Right renal pelvis (tissue), 4 donors: ENCODE results near the gene GLG1. TPM values are rescaled to one million over a fixed set of nuclear protein-coding genes. Genes with fewer than 3 reads are reported as not detected.
"Not testable (repeated sequence)": the region's sequence is repeated elsewhere in the genome, so short reads cannot be mapped to it uniquely, and the experiment has no call there.

Source experiments
- DNase-seq, 4 donors: peaks; one replicate each; pipeline ENCODE4 v3.0.0-alpha.2; 2013; ENCODE audit warnings: low read depth in 4 of 4, low spot score in 3 of 4, missing footprints in 1 of 4
- polyA plus RNA-seq, 4 donors: library from polyadenylated mRNA; unstranded; fragments of 120-200 nt; gene quantifications; one replicate each; pipeline ENCODE4 v1.2.1, GENCODE V29; 2013; ENCODE audit not compliant: insufficient read length in 4 of 4

GLG1 gene
- polyA plus RNA-seq, 4 donors, result 155 to 169 (median 160) TPM

GRCh38 chr16:74451951-74452758 lies 154.8 kb downstream of the GLG1 start:
- DNase-seq, result no peak

- no peak for DNase-seq
Observed at GRCh38 chr16:74450967-74451760, 155.8 kb downstream of the GLG1 start.

GRCh38 chr16:74450236-74450635 lies 156.7 kb downstream of the GLG1 start:
- no peak for DNase-seq

- no peak for DNase-seq
Observed at GRCh38 chr16:74449470-74449869, 157.4 kb downstream of the GLG1 start.

GRCh38 chr16:74448990-74449389 lies 157.9 kb downstream of the GLG1 start:
- no peak for DNase-seq

- DNase-seq, result no peak
Observed at GRCh38 chr16:74447578-74447977, 159.3 kb downstream of the GLG1 start.

- DNase-seq, result no peak
Observed at GRCh38 chr16:74446866-74447265, 160.0 kb downstream of the GLG1 start.

GRCh38 chr16:74443624-74444346 lies 163.1 kb downstream of the GLG1 start:
- DNase-seq, result not testable (repeated sequence)

GRCh38 chr16:74439685-74440084 lies 167.2 kb downstream of the GLG1 start:
- no peak for DNase-seq

- DNase-seq, result no peak
Observed at GRCh38 chr16:74438492-74438979, 168.4 kb downstream of the GLG1 start.

GRCh38 chr16:74431516-74431915 lies 175.4 kb downstream of the GLG1 start:
- DNase-seq, result no peak

GRCh38 chr16:74430036-74430712 lies 176.7 kb downstream of the GLG1 start:
- DNase-seq, result not testable (repeated sequence)

GRCh38 chr16:74428493-74428892 lies 178.4 kb downstream of the GLG1 start:
- not testable (repeated sequence) for DNase-seq

- not testable (repeated sequence) for DNase-seq
Observed at GRCh38 chr16:74425751-74426150, 181.2 kb downstream of the GLG1 start.

- not testable (repeated sequence) for DNase-seq
Observed at GRCh38 chr16:74423721-74424120, 183.2 kb downstream of the GLG1 start.

GRCh38 chr16:74422086-74422485 lies 184.8 kb downstream of the GLG1 start:
- DNase-seq, result not testable (repeated sequence)

GRCh38 chr16:74421482-74421785 lies 185.5 kb downstream of the GLG1 start:
- DNase-seq, result not testable (repeated sequence)

- not testable (repeated sequence) for DNase-seq
Observed at GRCh38 chr16:74420612-74421481, 186.1 kb downstream of the GLG1 start, which contains the start of gene CLEC18B. TSS of gene CLEC18B (minus strand) at chr16:74421478. CDS start at chr16:74421270, 208 bp downstream.

- not testable (repeated sequence) for DNase-seq
Observed at GRCh38 chr16:74419811-74420210, 187.1 kb downstream of the GLG1 start.
